Stimulated activated CD8-positive, alpha-beta memory T cell treated with anti-CD3 and anti-CD28 coated beads, Interleukin-7, amount 100 ng/mL, for 4 hours (primary cell): ENCODE measurements around the gene FBXL13.
"Not testable (repeated sequence)": the region's sequence is repeated elsewhere in the genome, so short reads cannot be mapped to it uniquely, and the experiment has no call there.

Source experiments
- DNase-seq, 2 donors: peaks; one replicate each; pipeline ENCODE4 v3.0.0-alpha.2; 2020; ENCODE audit warnings: low read depth in 2 of 2

FBXL13 gene

DNA sequence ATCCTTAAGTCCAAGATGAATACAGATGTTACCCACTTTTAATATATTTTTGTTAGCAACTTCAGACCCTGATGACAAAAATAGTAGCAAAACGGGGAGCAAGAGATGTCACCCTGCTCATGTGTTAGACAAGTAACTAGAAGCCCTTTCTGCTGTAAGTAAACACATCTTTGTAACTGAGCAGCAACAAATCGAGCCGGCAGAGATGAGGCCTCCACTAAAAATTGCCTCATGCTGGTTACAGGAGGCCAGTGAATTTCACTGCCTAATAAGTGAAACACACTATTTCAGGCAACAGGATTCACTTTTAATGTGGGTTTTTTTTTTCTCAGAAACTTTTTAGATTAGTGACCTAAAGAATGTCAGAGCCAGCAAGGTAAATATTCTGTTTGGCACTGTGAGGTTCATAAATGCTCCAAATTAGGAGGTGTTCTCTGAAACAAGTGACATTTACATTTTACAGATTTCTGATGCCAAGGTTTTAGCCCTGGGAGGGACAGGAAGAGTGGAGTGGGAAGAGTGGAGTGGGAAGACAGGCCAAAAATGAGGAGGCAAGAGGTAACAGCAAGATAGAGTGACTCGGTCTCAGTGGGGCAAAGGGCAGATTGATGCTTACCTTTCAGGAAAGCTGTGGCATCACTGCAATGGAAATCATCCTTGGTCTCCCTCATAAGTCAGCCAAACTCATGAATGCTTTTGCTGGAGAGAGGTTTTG lies 215.4 kb downstream of the FBXL13 start:
- no peak for DNase-seq

DNA sequence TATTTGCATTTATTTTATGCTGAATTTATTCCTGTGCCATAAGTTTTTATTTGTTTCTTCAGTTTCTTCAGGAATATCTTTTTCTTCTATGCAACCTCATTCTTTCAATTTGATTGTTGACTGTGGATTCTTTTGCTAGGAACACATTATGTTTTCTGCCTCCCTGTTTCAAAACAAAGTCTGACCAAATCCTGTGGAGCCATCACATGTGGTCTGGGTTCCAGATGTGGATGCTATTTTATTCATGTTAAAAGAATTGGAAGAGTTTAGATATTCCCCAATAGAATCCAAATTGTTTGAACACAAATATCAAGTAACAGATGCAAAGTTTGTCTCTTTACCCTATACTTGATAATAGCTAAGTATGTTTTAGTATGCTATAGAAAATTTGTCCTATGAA lies 218.6 kb downstream of the FBXL13 start:
- DNase-seq: no peak

DNA sequence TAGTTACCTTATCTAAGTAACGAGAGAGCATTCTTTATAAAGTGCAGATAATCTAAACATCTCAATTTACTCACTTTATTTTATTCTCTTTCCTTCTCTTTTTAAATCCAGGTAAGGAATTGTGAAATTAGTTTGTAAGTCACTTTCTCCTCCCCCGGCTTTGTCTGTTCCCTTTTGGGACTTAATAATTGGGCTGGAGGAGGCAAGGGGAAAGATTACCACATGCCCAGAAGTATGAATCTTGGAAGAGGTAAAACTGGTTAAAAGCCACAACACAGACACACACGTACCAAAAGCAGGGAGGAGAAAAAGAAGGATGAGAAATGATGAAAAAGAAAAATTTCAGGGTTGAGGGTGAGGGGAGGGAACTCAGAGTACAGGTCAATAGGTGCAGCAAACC lies 225.1 kb downstream of the FBXL13 start:
- no peak for DNase-seq

- DNase-seq: no peak
Measured at GRCh38 chr7:102849079-102849478, 225.5 kb downstream of the FBXL13 start.

- no peak for DNase-seq
Measured at GRCh38 chr7:102845346-102845745, 229.2 kb downstream of the FBXL13 start.

- no peak for DNase-seq
Measured at GRCh38 chr7:102843850-102844249, 230.7 kb downstream of the FBXL13 start.

DNA sequence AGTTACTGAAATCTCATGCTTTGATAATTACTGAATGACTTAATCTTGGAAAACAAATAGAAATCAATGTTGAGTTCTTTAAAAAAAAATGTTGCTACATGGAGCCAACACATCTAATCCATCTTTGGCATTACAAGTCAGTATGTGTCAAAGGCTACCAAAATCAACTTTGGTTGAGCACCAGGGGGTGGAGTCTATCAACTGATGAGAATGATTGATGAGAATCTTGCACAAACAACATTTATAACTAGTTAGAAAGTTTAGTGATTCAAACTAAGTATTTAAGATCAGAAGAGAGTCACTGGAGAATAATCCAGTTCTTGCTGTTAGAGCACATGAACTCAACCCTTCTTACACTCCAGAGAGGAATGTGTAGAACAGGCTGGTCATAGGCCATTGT lies 232.3 kb downstream of the FBXL13 start:
- no peak for DNase-seq

DNA sequence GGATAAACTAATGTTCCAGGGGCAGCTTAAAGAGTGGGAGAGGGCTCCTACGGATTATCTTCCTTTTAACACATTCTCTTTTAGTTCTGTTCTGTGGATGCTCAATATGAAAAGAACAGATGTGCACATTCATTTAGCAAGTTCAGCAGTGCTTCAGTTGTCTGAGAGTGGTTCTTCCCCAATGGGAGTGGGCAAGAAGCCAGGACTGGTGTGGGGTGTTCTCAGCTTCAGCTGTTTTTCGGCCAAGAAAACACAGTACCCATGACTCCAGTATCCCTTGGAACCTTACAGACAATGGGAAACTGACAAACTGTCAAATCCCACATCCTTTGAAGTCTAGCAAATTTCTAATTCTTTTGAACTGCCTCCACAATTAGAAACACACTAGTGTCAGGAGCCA lies 233.3 kb downstream of the FBXL13 start:
- no peak for DNase-seq

DNA sequence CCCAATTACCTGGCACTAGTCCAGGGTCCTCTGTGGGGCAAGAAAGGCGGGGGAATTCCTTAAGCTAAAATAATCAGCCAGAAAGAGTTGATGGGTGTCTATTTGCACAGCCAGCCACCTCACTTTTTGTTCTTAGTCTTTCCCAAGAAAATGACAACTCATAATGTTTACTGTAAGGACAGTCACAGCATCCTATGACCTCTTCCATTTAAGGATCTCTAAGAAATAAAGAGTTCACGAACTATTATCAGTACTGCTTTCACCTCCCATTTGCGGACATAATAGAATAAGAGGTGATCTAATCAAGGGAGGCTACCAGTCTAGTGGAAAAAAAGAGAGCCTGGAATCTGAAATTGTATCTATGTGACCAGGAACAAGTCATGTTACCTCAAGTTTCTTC lies 234.2 kb downstream of the FBXL13 start:
- DNase-seq: no peak

DNA sequence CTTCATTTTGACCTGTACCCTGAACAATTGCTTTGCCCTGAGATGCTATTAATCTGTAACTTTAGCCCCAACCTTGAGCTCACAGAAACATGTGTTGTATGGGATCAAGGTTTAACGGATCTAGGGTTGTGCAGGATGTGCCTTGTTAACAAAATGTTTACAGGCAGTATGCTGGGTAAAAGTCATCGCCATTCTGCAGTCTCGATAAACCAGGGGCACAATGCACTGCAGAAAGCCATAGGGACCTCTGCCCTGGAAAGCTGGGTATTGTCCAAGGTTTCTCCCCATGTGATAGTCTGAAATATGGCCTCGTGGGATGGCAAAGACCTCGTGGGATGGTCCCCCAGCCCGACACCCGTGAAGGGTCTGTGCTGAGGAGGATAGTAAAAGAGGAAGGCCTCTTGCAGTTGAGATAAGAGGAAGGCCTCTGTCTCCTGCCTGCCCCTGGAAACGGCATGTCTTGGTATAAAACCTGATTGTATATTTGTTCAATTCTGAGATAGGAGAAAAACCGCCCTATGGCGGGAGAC lies 236.0 kb downstream of the FBXL13 start:
- DNase-seq: not testable (repeated sequence)

DNA sequence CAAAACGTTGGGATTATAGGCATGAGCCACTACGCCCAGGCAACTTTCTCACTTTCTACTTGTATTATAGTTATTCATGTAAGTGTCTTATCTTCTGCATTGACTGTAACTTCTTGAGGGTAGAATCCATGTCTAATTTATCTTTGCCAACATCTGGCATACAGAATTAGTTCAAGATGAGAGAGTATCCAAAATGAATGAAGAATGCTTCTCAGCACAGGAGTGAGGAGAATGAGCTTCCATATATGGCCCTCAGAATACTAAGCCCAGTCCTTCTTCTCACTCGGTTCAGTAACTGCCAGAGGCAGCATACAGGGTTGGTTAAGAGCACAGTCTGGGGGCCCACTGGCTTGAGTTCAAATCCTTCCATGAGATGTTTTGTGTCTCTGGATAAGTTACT lies 236.8 kb downstream of the FBXL13 start:
- no peak for DNase-seq

DNA sequence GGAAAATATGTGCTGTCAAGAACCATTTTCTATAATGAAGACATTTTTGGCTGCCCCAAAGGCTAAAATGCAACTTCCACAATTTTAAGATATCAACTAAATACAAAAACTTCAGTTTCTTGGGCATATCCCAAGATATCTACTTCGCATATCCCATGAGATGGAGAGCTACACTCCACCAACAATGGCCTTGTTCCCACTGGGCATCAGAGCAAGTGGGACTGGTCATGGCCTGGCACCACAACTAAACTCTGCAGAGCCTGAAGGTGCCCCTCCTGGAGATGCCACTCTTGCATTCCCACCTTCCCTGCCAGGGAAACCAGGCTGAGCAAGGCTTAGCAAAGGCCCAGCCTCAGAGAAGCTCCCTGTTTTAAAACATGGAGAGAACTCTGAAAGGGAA lies 237.6 kb downstream of the FBXL13 start:
- no peak for DNase-seq

- no peak for DNase-seq
Measured at GRCh38 chr7:102836191-102836919, 238.2 kb downstream of the FBXL13 start.

DNA sequence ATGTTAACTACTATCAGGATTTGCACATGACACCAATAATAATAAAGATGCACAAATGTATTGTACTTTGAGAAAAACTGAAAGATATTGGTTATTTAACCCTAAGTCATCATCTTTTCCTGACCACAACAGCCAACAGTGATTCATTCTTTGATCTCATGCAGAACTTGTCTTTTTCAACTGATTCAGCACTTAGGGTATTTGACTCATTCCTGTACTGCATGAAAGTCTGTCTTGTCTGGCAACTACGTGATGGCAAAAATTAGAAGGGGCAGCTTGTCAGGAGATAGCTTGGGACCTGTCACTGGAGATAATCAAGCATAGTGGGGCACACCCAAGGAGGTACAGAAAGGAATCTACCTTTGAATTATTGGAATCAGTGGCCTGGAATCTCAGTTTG lies 239.6 kb downstream of the FBXL13 start:
- DNase-seq: no peak

GRCh38 chr7:102834466-102834865 lies 240.1 kb downstream of the FBXL13 start:
- no peak for DNase-seq

DNA sequence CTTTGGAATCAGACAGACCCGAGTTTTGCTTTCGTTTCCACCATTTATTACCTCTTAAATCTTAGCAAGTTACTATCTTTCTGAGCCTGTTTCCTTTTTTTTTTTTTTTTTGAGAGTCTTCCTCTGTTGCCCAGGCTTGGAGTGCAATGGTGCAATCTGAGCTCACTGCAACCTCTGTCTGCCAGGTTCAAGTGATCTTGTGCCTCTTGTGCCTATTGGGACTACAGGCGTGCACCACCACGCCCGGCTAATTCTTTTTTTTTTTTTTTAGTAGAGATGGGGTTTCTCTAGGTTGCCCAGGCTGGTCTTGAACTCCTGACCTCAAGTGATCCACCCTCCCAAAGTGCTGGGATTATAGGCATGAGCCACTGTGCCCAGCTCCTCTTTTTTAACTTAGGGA lies 241.3 kb downstream of the FBXL13 start:
- no peak for DNase-seq

DNA sequence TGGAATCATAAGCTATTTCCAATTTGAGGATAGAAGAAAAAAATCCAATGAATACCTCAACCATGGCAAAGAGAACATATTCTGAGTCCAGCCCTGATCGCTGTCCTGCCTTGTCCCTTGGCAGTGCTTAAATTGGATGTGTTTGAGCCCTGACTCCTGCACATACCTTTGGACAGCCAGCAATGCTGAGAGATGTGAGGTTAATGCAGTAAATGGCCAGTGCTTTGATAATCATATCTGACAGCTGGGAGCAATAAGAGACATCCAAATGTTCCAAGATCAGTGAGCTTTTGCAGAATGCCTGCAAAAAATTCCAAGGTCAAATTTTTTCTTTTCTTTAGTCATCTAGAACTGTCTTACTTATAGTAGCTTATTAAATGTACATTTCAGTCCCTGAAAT lies 241.9 kb downstream of the FBXL13 start:
- DNase-seq: no peak

DNA sequence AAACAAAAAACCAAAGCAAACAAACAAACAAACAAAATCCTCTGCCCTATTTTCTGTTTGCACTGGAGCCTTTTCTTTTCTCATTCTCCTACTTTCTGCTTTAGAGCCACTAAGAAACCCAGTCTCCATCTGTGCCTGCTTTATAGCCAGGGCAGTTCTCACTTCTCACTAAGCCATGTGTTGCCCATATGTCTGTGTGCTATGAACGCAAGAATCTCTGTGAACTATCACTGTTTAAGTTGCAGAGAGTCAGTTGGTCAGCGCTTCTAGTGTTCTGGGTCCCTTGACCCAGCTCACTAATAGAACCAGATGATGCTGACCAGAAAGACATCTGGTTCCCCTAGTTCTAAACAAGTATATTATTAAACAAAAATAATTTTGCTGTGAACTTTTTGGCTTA lies 244.4 kb downstream of the FBXL13 start:
- DNase-seq: no peak

GRCh38 chr7:102829075-102829474 lies 245.5 kb downstream of the FBXL13 start:
- DNase-seq: no peak

DNA sequence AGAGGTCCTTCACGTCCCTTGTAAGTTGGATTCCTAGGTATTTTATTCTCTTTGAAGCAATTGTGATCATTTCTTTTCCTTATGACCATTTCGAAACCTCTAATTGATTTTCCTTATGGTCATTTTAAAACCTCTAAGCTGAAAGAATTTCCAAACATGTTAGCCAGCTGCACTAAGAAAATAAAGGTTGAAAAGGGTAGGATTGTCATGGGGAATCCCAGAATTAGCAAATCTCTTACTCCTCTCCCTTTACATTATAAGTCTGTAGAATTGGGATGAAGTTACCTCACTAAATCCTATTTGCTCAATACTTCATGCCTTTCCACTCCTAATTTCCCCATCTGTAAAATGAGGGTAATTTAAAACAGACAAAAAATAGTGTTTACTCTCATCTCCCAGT lies 246.3 kb downstream of the FBXL13 start:
- DNase-seq: no peak

- DNase-seq: no peak
Measured at GRCh38 chr7:102823390-102824119, 251.0 kb downstream of the FBXL13 start.

DNA sequence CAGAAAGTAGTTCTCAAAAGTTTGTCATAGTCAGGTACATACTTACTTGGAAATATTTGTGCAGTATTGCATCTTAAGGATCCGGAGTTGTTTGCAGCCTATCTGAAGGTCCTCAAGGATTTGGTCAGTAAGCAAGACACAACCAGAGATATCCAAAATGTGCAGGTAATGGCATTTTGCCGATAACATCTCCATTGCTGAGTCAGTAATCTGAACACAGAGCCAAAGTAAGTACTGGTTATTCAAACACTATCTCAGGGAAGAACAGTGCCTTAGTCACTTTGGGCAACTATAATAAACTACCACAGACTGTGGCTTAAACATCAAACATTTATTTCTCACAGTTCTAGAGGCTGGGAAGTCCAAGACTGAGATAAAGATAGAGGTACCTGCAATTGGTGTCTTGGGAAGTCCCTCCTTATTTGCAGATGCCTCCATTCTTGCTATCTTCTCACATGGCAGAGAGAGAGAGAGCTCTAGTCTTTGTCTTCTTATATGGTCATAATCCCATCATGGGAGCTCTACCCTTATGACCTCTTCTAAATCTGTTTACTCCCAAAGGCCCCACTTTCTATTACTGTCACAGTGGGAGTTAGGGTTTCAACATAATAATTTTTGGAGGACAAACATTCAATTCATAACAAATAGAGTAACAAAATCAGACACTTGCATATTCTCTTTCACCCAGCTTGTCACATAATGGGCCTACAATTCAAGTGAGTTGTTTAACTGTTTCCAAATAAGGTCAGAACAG lies 252.4 kb downstream of the FBXL13 start:
- DNase-seq: no peak
